ENCODE results near the gene SPDYC. TPM values are rescaled to one million over a fixed set of nuclear protein-coding genes. Genes with fewer than 3 reads are reported as not detected.
A peak's percentile ranks its signal among the peaks of the same experiment; 100 is the strongest.

The SPDYC gene
- total RNA-seq, 1 experiment from 2014 or later = 1.2 TPM

- H3K4me3 ChIP-seq (replicated peaks in 1 of 2; ENCODE audit: low read depth in 1 of 2, low read length in 2 of 2) = no peak overlapping the region
- ChIA-PET POLR2A (no interaction called here), RAD21 (ENCODE audit: low non-redundant PET in 1 of 2, low total read pairs in 2 of 2, uncharacterized antibody in 2 of 2, unreplicated experiment in 2 of 2) (no interaction called here), CTCF (no interaction called here)
- TSS peak; percentile 78 for BruUV-seq (replicated peaks)
- intact Hi-C loops (cut with micrococcal nuclease) = no loop called here
- peaks cover 0 to 8% of the 10 kb centered on the region in 2 experiments; a peak in 1 of 4 replicates for H3K4me1 ChIP-seq (ENCODE audit: control insufficient read depth in 1 of 2, insufficient read depth in 2 of 2, low read length in 2 of 2)
- no peaks in the 10 kb centered on the region for H3K27me3 ChIP-seq (ENCODE audit: insufficient read depth, low read length)
- H2AFZ ChIP-seq (ENCODE audit: low read depth, low read length, poor library complexity, severe bottlenecking) = no peak overlapping the region
- no peak for TF ChIP-seq ELF1 (IDR thresholded peaks at IDR 0.05; ENCODE audit: borderline replicate concordance, low read depth)
- TF ChIP-seq EGR1 (IDR thresholded peaks at IDR 0.05; ENCODE audit: low read depth) = no peak
- no peak for TF ChIP-seq CBX3 (IDR thresholded peaks at IDR 0.05; ENCODE audit: low read depth)
- TF ChIP-seq REST (IDR thresholded peaks at IDR 0.05; ENCODE audit: low read depth) = no peak
- no peak for TF ChIP-seq JUND (IDR thresholded peaks at IDR 0.05)
- no peak for TF ChIP-seq EZH2phosphoT487 (IDR thresholded peaks at IDR 0.05; ENCODE audit: borderline replicate concordance)
- TF ChIP-seq POLR2A (IDR thresholded peaks at IDR 0.05; ENCODE audit: borderline replicate concordance, extremely low read depth, insufficient read depth, insufficient read length) = no peak
- no peak for TF ChIP-seq ZBTB33 (IDR thresholded peaks at IDR 0.05; ENCODE audit: extremely low read depth, insufficient replicate concordance, low read length)
- no peak for TF ChIP-seq CTCF (IDR thresholded peaks at IDR 0.05 in 2 of 3, conservative IDR thresholded peaks at IDR 0.05 in 1 of 3; ENCODE audit: borderline replicate concordance in 1 of 3, insufficient read depth in 1 of 3, low read depth in 2 of 3, low read length in 2 of 3)
- TF ChIP-seq YY1 (IDR thresholded peaks at IDR 0.05; ENCODE audit: extremely low read depth, insufficient replicate concordance, low read depth, low read length) = no peak
- no peak for TF ChIP-seq MAX (IDR thresholded peaks at IDR 0.05)
- no peak for TF ChIP-seq ZNF274 (IDR thresholded peaks at IDR 0.05; ENCODE audit: low read depth, low read length)
- TF ChIP-seq SRF (IDR thresholded peaks at IDR 0.05; ENCODE audit: low read depth) = no peak
- no peak for TF ChIP-seq POLR2AphosphoS5 (IDR thresholded peaks at IDR 0.05; ENCODE audit: low read depth, low read length)
- TF ChIP-seq ATF3 (IDR thresholded peaks at IDR 0.05) = no peak
- no peak for TF ChIP-seq EZH2 (IDR thresholded peaks at IDR 0.05)
- TF ChIP-seq SIN3A (IDR thresholded peaks at IDR 0.05; ENCODE audit: low read depth) = no peak
- no peak overlapping the region for H3K4me2 ChIP-seq (ENCODE audit: low read length)
- no peak overlapping the region for H3K9ac ChIP-seq (ENCODE audit: low read length)
- no peaks in the 10 kb centered on the region for H3K79me2 ChIP-seq (ENCODE audit: insufficient read depth, low read length)
- H3K27ac ChIP-seq (ENCODE audit: low read depth, low read length) = no peak overlapping the region
- H4K20me1 ChIP-seq (ENCODE audit: insufficient read depth) = no peaks in the 10 kb centered on the region
- no peak for ATAC-seq
- H3K9me2 ChIP-seq (ENCODE audit: insufficient read depth) = no peaks in the 10 kb centered on the region
- H3K9me3 ChIP-seq (ENCODE audit: control insufficient read depth in 1 of 2, insufficient read depth in 1 of 2, low read depth in 1 of 2, low read length in 2 of 2) = no peaks in the 10 kb centered on the region
- no peak for DNase-seq (ENCODE audit: low read depth, low spot score)
- peaks cover 15 to 42% of the 10 kb centered on the region in 2 experiments; a peak in 3 of 4 replicates for H3K36me3 ChIP-seq (ENCODE audit: control insufficient read depth in 1 of 2, insufficient read depth in 2 of 2, low read length in 2 of 2)
Measured at GRCh38 chr11:65211293-65212105, 41.5 kb downstream of the SPDYC start.

Data from HCT116 (cell line).